Caco-2 (cell line): ENCODE data around the gene CLTC. TPM values are rescaled to one million over a fixed set of nuclear protein-coding genes. Genes with fewer than 3 reads are reported as not detected.
A peak's percentile ranks its signal among the peaks of the same experiment; 100 is the strongest.

ENCODE experiments used
- BruUV-seq: library from RNA; stranded (reverse); fragments of 400-500 nt; replicated peaks from 2 replicates; lab custom pipeline; 2021; lab: Mats Ljungman, UMichigan
- CTCF ChIA-PET: fragments of 300-600 bp; sonication (Branson Sonifier 250); formaldehyde crosslinking; loops from one replicate; lab custom pipeline; 2022; ENCODE audit warnings: antibody characterized with exemption; lab: Charles Lee
- POLR2A ChIA-PET: fragments of 300-600 bp; sonication (Branson Sonifier 250); formaldehyde crosslinking; loops from one replicate; lab custom pipeline; 2022; ENCODE audit warnings: antibody characterized with exemption; lab: Charles Lee
- DNase-seq, 2 experiments: peaks; one replicate each; pipeline versions ENCODE4 v3.0.0 to v3.0.0-alpha.2; 2020 to 2022
- H3K27me3 ChIP-seq: replicated peaks from 2 replicates; pipeline ENCODE4 v1.6.0; 2011; ENCODE audit warnings: low read length; ENCODE audit not compliant: control insufficient read depth, insufficient read depth
- H3K36me3 ChIP-seq: 2 replicates; pipeline ENCODE4 v1.5.1; 2011; ENCODE audit warnings: low read length; ENCODE audit not compliant: control insufficient read depth, insufficient read depth
- H3K4me1 ChIP-seq: fragments of 250-450 bp; sonication (Bioruptor Pico); 2 replicates; pipeline ENCODE4 v1.5.1; 2020; ENCODE audit warnings: mild to moderate bottlenecking
- H3K4me3 ChIP-seq: 2 replicates; pipeline ENCODE4 v1.5.1; 2011; ENCODE audit warnings: low read depth, mild to moderate bottlenecking, control low read depth, low read length
- H3K9me3 ChIP-seq: fragments of 250-450 bp; sonication (Bioruptor Pico); 2 replicates; pipeline ENCODE4 v1.5.1; 2020; ENCODE audit warnings: mild to moderate bottlenecking, moderate library complexity
- H3K27ac Mint-ChIP-seq: one replicate; pipeline ENCODE4 v1.8.0; 2022; ENCODE audit warnings: mixed read lengths; ENCODE audit not compliant: unreplicated experiment
- H3K27me3 Mint-ChIP-seq: one replicate; pipeline ENCODE4 v1.8.0; 2022; ENCODE audit warnings: mixed read lengths; ENCODE audit not compliant: insufficient read depth, unreplicated experiment
- H3K36me3 Mint-ChIP-seq: one replicate; pipeline ENCODE4 v1.8.0; 2022; ENCODE audit warnings: mild to moderate bottlenecking, mixed read lengths; ENCODE audit not compliant: insufficient read depth, unreplicated experiment
- H3K4me1 Mint-ChIP-seq: one replicate; pipeline ENCODE4 v1.8.0; 2022; ENCODE audit warnings: low read depth, mixed read lengths; ENCODE audit not compliant: unreplicated experiment
- H3K4me3 Mint-ChIP-seq: one replicate; pipeline ENCODE4 v1.8.0; 2022; ENCODE audit warnings: mild to moderate bottlenecking, moderate library complexity, mixed read lengths; ENCODE audit not compliant: unreplicated experiment
- H3K9me3 Mint-ChIP-seq: one replicate; pipeline ENCODE4 v1.8.0; 2022; ENCODE audit warnings: mixed read lengths; ENCODE audit not compliant: unreplicated experiment
- intact Hi-C: fragments of 100-400 bp; cut with micrococcal nuclease; formaldehyde crosslinking; loops from one replicate; pipeline ENCODE4 v1.10.0; 2022; ENCODE audit not compliant: unreplicated experiment
- total RNA-seq: library from RNA; stranded (reverse); gene quantifications from 2 replicates; pipeline ENCODE4 v1.2.3, GENCODE V29; 2022
- TF ChIP-seq, protein P1 (sequence below), 2 experiments: fragments of 200-600 bp in 1 of 2; IDR thresholded peaks; 1 replicate in 1 of 2; 2 replicates in 1 of 2; pipeline versions ENCODE4 v1.5.1 to v1.8.0; 2011 to 2022; ENCODE audit warnings: antibody characterized with exemption in 1 of 2, control low read depth in 1 of 2, inconsistent platforms in 1 of 2, low read depth in 1 of 2, low read length in 1 of 2, mild to moderate bottlenecking in 1 of 2, moderate library complexity in 1 of 2; ENCODE audit not compliant: insufficient read depth in 1 of 2, severe bottlenecking in 1 of 2, unreplicated experiment in 1 of 2

CLTC gene
- total RNA-seq, 1 experiment from 2014 or later, result 289 TPM

DNA sequence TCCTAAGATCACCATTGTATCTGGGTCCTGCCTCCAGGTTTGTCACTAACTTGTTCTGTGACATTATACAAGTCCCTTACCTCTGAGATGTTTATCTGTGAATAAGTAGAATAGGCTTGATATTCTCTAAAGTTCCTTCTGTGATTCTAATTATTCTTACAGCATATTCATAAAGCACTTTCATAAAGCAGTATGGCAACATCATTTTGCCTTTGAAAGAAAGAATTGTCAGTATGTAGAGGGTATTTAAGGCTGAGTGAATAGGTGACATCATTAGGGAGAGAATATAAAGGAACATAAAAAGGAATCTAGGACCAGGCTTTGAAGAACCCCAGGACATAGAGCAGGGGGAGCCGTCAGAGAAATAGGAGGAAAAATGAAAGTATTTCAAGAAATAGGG is 103.3 kb downstream of the CLTC start:
- peaks cover 18% of the 10 kb centered on the region for H3K4me1 Mint-ChIP-seq

DNA sequence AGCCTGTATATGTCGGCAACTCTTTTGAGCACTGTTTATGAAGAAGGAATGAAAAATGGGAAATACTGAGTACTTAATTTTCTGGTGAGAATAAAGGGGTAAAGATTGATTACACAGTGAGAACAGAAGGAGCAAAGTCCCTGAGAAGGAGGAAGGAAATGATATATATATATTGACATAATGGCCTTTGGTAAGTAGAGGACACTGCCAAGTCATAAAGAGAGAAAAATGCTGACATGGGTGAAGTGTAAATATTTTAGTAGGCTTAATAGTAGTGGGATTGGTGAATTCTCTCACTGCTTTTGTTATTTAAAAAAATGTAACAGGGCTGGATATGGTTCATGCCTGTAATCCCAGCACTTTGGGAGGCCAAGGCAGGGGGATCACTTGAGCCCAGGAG is 103.9 kb downstream of the CLTC start:
- no TSS peak for BruUV-seq
- POLR2A ChIA-PET, result interaction anchor here (0.9 kb wide), 1 partner anchor 15 kb away, joined by 5 read pairs; no protein-coding TSS in a partner anchor
- no peak overlapping the region for H3K4me3 Mint-ChIP-seq
- peaks cover 18% of the 10 kb centered on the region for H3K4me1 Mint-ChIP-seq
- CTCF ChIA-PET, result no interaction called here
- Histone ChIP-seq H3K4me3 (no peak overlapping the region), H3K4me1 (peaks cover 12% of the 10 kb centered on the region), H3K27me3 (no peaks in the 10 kb centered on the region), H3K36me3 (no peaks in the 10 kb centered on the region), H3K9me3 (no peaks in the 10 kb centered on the region)
- H3K36me3 Mint-ChIP-seq, result peaks cover 12% of the 10 kb centered on the region
- TF ChIP-seq, protein P1, sequence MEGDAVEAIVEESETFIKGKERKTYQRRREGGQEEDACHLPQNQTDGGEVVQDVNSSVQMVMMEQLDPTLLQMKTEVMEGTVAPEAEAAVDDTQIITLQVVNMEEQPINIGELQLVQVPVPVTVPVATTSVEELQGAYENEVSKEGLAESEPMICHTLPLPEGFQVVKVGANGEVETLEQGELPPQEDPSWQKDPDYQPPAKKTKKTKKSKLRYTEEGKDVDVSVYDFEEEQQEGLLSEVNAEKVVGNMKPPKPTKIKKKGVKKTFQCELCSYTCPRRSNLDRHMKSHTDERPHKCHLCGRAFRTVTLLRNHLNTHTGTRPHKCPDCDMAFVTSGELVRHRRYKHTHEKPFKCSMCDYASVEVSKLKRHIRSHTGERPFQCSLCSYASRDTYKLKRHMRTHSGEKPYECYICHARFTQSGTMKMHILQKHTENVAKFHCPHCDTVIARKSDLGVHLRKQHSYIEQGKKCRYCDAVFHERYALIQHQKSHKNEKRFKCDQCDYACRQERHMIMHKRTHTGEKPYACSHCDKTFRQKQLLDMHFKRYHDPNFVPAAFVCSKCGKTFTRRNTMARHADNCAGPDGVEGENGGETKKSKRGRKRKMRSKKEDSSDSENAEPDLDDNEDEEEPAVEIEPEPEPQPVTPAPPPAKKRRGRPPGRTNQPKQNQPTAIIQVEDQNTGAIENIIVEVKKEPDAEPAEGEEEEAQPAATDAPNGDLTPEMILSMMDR (IDR thresholded peaks at IDR 0.05; ENCODE audit: insufficient read depth in 1 of 2, low read depth in 1 of 2, low read length in 1 of 2, severe bottlenecking in 1 of 2, unreplicated experiment in 1 of 2), result no peak
- intact Hi-C loops, result no loop called here
- no peaks in the 10 kb centered on the region for H3K27me3 Mint-ChIP-seq
- H3K9me3 Mint-ChIP-seq, result no peaks in the 10 kb centered on the region
- no peak for DNase-seq
- peak overlapping the region; percentile 12 for H3K27ac Mint-ChIP-seq

More for the DNA sequence above, 103.3 kb downstream of the CLTC start:
- Mint-ChIP-seq H3K36me3 (peaks cover 18% of the 10 kb centered on the region), H3K27me3 (no peaks in the 10 kb centered on the region), H3K4me3 (no peak overlapping the region), H3K27ac (peak overlapping the region; percentile 12), H3K9me3 (no peaks in the 10 kb centered on the region)
- ChIA-PET CTCF (no interaction called here), POLR2A (no interaction called here)
- TF ChIP-seq, protein P1 (IDR thresholded peaks at IDR 0.05; ENCODE audit: insufficient read depth in 1 of 2, low read depth in 1 of 2, low read length in 1 of 2, severe bottlenecking in 1 of 2, unreplicated experiment in 1 of 2), result no peak
- H3K27me3 ChIP-seq, result no peaks in the 10 kb centered on the region
- BruUV-seq, result no TSS peak
- intact Hi-C loops, result no loop called here
- peaks cover 12% of the 10 kb centered on the region for H3K4me1 ChIP-seq
- H3K9me3 ChIP-seq, result no peaks in the 10 kb centered on the region
- DNase-seq, result no peak
- H3K36me3 ChIP-seq, result no peaks in the 10 kb centered on the region
- no peak overlapping the region for H3K4me3 ChIP-seq

DNA sequence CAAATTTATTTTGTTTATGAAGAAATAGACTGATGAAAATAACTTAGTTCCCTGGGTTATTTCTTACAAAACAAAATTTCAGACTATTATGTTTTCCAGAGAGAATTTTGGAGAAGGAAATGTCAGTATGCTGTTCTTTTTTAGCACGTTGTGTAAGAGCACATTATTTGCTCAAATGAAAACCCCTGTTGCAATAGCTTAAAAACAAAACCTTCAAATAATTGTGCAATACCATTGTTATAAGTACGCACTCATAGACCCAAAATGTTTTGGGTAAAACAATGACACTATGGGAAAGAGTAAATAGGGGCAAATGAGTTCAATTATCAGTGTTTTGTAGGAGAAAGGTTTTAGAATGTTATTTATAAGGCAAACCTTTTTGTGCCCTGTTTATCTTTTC is 106.0 kb downstream of the CLTC start:
- Mint-ChIP-seq H3K36me3 (peaks cover 14% of the 10 kb centered on the region), H3K9me3 (no peaks in the 10 kb centered on the region), H3K4me3 (no peak overlapping the region), H3K27me3 (no peaks in the 10 kb centered on the region), H3K4me1 (peaks cover 18% of the 10 kb centered on the region), H3K27ac (no peak overlapping the region)
- POLR2A ChIA-PET, result no interaction called here
- H3K4me3 ChIP-seq, result no peak overlapping the region
- H3K27me3 ChIP-seq, result no peaks in the 10 kb centered on the region
- intact Hi-C loops, result no loop called here
- H3K9me3 ChIP-seq, result no peaks in the 10 kb centered on the region
- CTCF ChIA-PET, result interaction anchor here (0.6 kb wide), 1 partner anchor 50 kb away, joined by 4 read pairs; no protein-coding TSS in a partner anchor
- DNase-seq, result no peak
- TF ChIP-seq, protein P1 (IDR thresholded peaks at IDR 0.05; ENCODE audit: insufficient read depth in 1 of 2, low read depth in 1 of 2, low read length in 1 of 2, severe bottlenecking in 1 of 2, unreplicated experiment in 1 of 2), result no peak
- H3K36me3 ChIP-seq, result no peaks in the 10 kb centered on the region
- BruUV-seq, result no TSS peak
- peaks cover 17% of the 10 kb centered on the region for H3K4me1 ChIP-seq
